Left kidney (tissue), 2 donors: Measurements from ENCODE around the gene CD48. TPM values are rescaled to one million over a fixed set of nuclear protein-coding genes. Genes with fewer than 3 reads are reported as not detected.

ENCODE experiments used
- DNase-seq: peaks from one replicate; pipeline ENCODE4 v3.0.0-alpha.2; 2013
- polyA plus RNA-seq: library from polyadenylated mRNA; unstranded; fragments of 120-200 nt; gene quantifications from one replicate; pipeline ENCODE4 v1.2.1, GENCODE V29; 2013; ENCODE audit not compliant: insufficient read length

The CD48 gene
- polyA plus RNA-seq, 1 donor = 0.80 TPM

DNA sequence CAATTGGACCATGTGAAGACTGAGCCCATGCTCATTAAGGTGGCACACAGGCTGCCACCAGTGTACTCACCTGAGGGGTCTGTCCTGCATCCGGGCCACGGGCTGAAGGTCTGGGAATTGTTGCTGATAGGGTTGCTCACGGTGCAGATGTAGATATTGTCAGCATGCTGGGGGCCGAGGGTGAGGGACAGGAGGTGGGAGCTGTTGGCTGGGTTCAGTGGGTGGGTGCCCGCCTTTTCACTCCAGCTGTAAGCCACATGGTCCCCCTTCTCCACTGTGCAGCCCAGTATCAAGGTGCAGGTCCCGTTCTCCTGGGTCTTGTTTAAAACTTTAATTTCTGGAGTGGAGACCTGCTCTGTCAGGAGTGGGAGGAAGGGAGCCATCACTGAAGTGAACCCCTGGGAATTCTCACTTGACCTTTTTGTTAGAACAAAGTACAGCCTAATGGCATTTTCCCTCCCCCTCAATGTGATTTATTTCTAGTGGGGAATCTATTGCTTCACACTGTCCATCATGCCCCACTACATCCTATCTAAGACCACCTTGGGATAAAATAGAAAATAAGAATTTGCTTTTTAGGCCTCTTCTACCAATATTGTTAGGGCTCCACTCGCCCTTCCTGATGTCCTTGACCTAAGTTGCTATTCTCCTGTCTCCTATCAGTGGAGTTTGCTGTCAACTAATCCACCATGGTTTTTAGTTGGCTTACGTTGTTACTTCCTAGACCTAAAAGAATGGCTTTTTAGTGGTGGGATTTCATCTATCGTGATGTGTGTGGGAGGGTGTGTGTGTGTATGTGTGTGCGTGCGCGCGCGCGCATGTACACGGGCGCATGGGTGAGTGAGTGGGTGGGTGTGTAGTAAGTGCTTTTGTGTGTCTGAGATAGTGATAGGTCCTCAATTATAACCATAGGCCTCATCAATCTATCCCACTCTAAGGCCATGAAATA, 76.8 kb downstream of the CD48 start:
- no peak for DNase-seq

DNA sequence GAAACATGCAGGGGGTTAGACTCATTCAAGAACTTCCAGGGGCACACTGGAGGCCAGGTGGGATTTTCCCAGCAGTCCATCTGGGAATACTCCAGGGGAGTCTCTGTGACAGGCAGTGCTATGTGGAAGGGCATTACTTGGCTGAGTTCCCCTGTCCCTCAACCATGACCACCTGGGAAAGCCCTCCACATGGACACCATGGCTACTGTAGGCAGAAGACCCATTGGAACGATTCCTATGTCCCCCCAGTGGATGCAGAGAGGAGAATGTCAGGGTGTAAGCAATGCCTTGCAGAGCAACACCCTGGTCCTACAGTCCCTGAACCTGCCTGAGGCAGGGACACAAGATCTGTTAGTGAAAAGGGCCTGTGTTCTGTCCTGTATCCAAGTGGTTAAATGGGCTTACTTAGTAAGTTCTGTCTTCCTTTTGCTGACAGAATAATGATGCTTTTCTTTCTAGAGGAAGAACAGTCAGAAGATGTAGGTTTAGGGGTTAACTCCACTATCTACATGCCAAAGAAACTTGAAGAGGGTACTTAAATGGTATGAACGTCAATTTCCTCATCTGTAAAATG, 78.2 kb downstream of the CD48 start:
- DNase-seq = no peak

DNA sequence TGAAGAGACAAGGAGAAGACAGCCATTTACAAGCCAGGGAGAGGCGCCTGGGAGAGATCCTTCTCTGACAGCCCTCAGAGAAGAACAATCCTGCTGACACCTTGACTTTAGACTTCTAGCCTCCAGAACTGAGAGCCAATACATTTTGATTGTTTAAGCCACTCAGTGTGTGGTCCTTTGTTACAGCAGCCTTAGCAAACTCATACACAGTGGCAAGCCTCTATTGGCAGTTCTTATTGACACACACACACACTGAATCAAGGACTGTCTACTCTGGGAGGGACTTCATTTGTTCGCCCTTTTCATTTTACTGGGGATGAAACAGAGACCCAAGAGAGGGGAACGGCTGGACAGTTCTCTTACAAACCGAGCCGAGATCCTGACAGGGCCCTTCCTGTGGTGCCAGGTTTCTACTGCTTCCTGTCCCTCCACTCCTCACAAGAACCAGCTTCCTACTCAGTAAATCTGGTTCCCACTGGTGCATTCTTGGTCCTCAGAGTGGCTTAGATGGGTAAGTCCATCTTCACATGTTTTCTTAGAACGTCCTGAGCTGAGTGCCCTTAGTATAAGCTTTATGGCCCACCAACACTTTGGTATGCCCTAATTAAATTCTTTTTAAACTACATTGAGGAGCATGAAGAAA, 79.5 kb downstream of the CD48 start:
- DNase-seq = no peak

DNA sequence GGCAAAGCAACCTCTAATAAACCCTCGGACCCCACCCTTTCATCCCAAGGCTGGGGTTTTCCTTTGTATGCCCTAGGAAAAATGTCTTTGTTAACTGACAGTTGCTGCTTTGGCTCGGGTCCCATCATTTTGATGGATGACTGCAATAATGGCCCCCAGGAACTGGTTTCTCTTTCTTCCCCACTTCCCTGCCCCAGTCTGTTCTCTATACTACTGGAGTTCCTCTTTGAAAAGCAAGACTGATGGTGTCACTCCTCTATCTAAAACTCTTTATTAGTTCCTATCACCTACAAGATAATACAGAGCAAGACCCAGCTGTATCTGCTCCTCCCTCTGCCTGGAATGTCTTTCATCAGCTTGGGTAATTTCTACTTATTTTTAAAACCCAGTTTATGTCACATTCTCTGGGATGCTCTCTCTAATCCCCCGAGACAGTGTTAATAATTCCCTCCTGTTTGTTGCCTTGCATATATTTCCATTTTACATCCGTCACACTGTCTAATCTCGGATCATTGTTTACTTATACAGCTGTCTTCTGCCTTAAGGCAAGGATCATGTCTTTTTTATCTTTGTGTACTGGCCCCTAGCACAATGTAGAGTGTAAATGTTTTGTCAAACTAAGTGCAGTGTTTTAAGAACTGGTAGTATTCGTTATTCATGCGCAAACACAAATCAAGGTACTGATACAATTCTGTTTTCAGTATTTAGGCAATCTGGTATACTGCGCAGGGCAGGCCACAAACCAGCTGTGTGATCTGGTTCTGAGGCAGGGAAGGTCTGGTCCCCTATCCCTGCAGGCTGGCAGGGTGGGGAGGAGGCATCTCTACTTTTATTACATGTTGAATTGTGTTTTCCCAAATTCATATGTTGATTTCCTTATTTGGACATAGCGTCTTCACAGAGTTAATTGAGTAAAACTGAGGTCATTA, 80.8 kb downstream of the CD48 start:
- DNase-seq = no peak

DNA sequence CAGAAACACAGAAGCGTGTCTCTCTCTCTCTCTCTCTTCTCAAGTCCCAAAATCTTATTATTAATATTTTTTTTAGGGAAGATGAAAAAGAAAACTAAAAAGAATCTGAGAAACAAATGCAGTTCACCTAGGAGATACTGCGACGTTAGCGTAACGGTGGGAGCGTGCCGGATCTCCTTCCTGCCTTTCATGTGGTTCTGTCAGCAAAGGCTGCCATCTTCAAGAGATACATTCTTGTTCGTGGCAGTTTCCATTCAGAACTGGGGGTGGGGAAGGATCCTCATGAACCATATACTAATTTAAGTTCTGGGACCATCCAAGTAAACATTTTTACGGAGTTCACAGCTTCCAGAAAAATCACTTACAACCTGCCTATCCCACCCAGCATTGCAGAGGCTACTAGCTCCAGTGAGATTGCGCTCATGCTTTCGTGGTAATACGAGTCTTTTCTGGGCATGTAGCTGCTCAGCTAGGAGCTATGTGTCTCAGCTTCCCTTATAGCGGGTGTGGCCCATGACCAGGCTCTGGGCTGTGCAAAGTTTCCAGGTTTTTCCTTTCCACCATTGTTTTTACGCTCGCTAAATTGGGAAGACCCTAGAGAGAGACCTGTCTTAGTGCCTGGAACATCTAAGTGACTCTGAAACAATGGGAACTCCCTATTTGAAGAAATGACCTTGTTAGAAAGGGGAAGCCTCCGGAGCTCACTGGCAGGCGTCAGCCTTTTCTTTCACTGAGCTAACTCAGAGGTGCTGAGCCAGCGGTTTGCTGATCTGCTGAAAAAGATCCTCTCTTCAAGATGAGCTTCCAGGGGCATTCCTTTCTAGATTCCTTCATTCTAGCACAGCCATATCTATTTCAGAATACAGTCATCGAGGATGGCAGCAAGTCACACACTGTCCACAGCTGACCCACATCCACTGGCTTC, 82.1 kb downstream of the CD48 start:
- DNase-seq = no peak

DNA sequence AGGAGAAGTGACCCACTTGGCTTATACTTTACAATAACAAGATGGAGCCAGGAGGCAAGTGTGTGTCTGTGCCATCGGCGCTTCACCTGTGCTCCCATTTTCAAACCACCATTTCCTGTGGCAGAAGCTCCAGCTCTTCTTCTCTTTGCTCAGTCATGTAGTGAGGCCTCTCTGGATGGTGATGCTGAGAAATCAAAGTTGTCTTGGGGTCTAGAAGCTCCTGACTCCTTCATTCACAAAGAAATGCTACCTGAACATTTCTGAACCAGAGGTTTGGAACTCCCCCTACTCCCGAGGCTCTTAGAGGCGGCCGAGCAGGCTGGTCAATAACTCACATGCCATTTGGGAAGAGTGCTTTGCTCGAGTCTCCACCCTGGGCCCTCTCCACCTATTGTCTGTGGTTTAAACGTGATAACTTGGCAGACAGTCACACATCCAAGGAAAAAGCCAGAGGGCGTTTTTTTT, 82.8 kb downstream of the CD48 start:
- DNase-seq = no peak

Other genes starting within 250 kb of the CD48 start
- gene SLAMF6, start 188.6 kb downstream of the CD48 start, polyA plus RNA-seq = 0.13 TPM
- 1.1 TPM for gene CD84, start 132.3 kb downstream of the CD48 start, polyA plus RNA-seq
- gene SLAMF1, start 64.8 kb downstream of the CD48 start, polyA plus RNA-seq = not detected
- gene SLAMF7, start 27.4 kb upstream of the CD48 start, polyA plus RNA-seq = 0.53 TPM
- gene LY9, start 84.4 kb upstream of the CD48 start, polyA plus RNA-seq = 0.32 TPM
- gene CD244, start 151.1 kb upstream of the CD48 start, polyA plus RNA-seq = 0.15 TPM
- 1.6 TPM for gene ITLN1, start 173.4 kb upstream of the CD48 start, polyA plus RNA-seq
- not detected for gene ITLN2, start 243.0 kb upstream of the CD48 start, polyA plus RNA-seq